Measurements from ENCODE around the gene RAP1A. TPM values are rescaled to one million over a fixed set of nuclear protein-coding genes. Genes with fewer than 3 reads are reported as not detected.

RAP1A gene
- total and polyA plus RNA-seq, 2 experiments from 2014 or later = 37.6 to 40.0 TPM

DNA sequence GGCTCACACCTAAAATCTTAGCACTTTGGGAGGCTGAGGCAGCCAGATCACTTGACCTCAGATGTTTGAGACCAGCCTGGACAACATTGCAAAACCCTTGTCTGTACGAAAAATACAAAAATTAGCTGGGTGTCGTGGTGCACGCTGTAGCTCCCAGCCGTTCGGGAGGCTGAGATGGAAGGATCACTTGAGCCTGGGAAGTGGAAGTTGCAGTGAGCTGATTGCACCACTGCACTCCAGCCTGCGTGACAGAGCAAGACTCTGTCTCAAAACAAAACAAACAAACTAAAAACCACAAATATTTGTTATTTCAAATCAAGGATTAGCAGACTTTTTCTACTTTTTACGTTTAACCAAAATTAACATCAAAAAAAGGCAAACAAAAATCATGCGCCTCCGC lies 88.3 kb downstream of the RAP1A start:
- H3K4me1 ChIP-seq (ENCODE audit: insufficient read depth) = peaks cover 12% of the 10 kb centered on the region
- no peaks in the 10 kb centered on the region for H3K27me3 ChIP-seq (replicated peaks; ENCODE audit: insufficient read depth)
- no peak overlapping the region for H3K4me2 ChIP-seq (ENCODE audit: unreplicated experiment)
- H3K9ac ChIP-seq = peak overlapping the region; percentile 11; the same call in 1 of the 2 replicates
- peaks cover 51% of the 10 kb centered on the region for H3K36me3 ChIP-seq (ENCODE audit: low read depth)
- no peak overlapping the region for H2AFZ ChIP-seq
- 83 to 94% methylated on average over 8 to 9 of the region's 9 CpGs for WGBS, 2 experiments (ENCODE audit: low coverage in 1 of 2, low lambda C conversion rate in 2 of 2, missing lambda C conversion rate in 2 of 2)
- 0 out of 2 replicates have a peak, but pooled peaks cover 12% of the 10 kb centered on the region for H3F3A ChIP-seq (ENCODE audit: insufficient read depth)
- no peaks in the 10 kb centered on the region for H4K20me1 ChIP-seq (ENCODE audit: insufficient read depth)
- H3K9me2 ChIP-seq (ENCODE audit: insufficient read depth) = no peaks in the 10 kb centered on the region
- in situ Hi-C loops (cut with MboI) = no loop called here
- no peak overlapping the region for H3K4me3 ChIP-seq
- TF ChIP-seq EZH2 (IDR thresholded peaks at IDR 0.05; ENCODE audit: insufficient read depth, poor library complexity, severe bottlenecking) (no peak), EZH2phosphoT487 (IDR thresholded peaks at IDR 0.05; ENCODE audit: insufficient read depth, low read depth) (no peak)
- H3K27ac ChIP-seq = 0 out of 2 replicates have a peak overlapping the region, but pooled peaks have one; percentile 17
- H3K79me2 ChIP-seq (ENCODE audit: insufficient read depth) = peaks cover 15% of the 10 kb centered on the region; the same call in 1 of the 2 replicates
- no peak for DNase-seq
- no peaks in the 10 kb centered on the region for H3K9me3 ChIP-seq (ENCODE audit: low read depth)

GRCh38 chr1:111709986-111710385 lies 90.4 kb downstream of the RAP1A start:
- Histone ChIP-seq H4K20me1 (ENCODE audit: insufficient read depth) (no peaks in the 10 kb centered on the region), H3K36me3 (ENCODE audit: low read depth) (peaks cover 45% of the 10 kb centered on the region), H3K4me3 (no peak overlapping the region), H3K27me3 (replicated peaks; ENCODE audit: insufficient read depth) (no peaks in the 10 kb centered on the region), H3F3A (ENCODE audit: insufficient read depth) (peaks cover 29% of the 10 kb centered on the region; the same call in 1 of the 2 replicates), H3K27ac (no peak overlapping the region), H3K9ac (no peak overlapping the region), H2AFZ (no peak overlapping the region), H3K4me2 (ENCODE audit: unreplicated experiment) (no peak overlapping the region), H3K4me1 (ENCODE audit: insufficient read depth) (peaks cover 12% of the 10 kb centered on the region), H3K9me2 (ENCODE audit: insufficient read depth) (no peaks in the 10 kb centered on the region), H3K9me3 (ENCODE audit: low read depth) (no peaks in the 10 kb centered on the region), H3K79me2 (ENCODE audit: insufficient read depth) (peaks cover 15% of the 10 kb centered on the region; the same call in 1 of the 2 replicates)
- DNase-seq = no peak
- in situ Hi-C loops (cut with MboI) = no loop called here
- WGBS, 2 experiments (ENCODE audit: low coverage in 1 of 2, low lambda C conversion rate in 2 of 2, missing lambda C conversion rate in 2 of 2) = 47 to 64% methylated on average over 1 of the region's 1 CpG
- TF ChIP-seq EZH2phosphoT487 (IDR thresholded peaks at IDR 0.05; ENCODE audit: insufficient read depth, low read depth) (no peak), EZH2 (IDR thresholded peaks at IDR 0.05; ENCODE audit: insufficient read depth, poor library complexity, severe bottlenecking) (no peak)

DNA sequence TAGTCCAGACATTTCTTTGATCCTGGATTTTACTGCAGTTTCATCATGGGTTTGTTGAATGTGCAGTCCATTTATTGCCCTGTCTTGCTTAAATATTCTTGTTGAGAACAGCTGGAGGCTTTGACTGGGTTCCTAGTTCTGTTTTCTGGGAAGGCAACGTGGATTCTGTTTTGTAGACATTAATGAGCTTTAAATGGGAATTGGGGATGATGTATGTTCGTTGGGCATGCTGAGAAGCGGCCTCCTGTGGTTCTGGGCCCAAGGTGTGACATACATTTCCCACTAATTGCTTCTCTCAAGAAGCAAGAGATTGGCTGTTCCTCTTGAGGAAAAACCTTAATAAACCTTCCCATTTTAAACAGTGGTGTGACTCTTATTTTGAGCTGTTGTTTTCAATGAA lies 96.7 kb downstream of the RAP1A start:
- Histone ChIP-seq H3K9me2 (ENCODE audit: insufficient read depth) (no peaks in the 10 kb centered on the region), H3K4me1 (ENCODE audit: insufficient read depth) (peaks cover 4% of the 10 kb centered on the region; the same call in 1 of the 2 replicates), H3F3A (ENCODE audit: insufficient read depth) (peaks cover 34% of the 10 kb centered on the region; the same call in 1 of the 2 replicates), H3K27me3 (replicated peaks; ENCODE audit: insufficient read depth) (no peaks in the 10 kb centered on the region), H3K9ac (no peak overlapping the region), H4K20me1 (ENCODE audit: insufficient read depth) (no peaks in the 10 kb centered on the region), H3K4me3 (no peak overlapping the region), H3K9me3 (ENCODE audit: low read depth) (no peaks in the 10 kb centered on the region), H3K79me2 (ENCODE audit: insufficient read depth) (no peaks in the 10 kb centered on the region), H3K27ac (no peak overlapping the region), H3K36me3 (ENCODE audit: low read depth) (peaks cover 22% of the 10 kb centered on the region; the same call in 1 of the 2 replicates), H2AFZ (no peak overlapping the region), H3K4me2 (ENCODE audit: unreplicated experiment) (no peak overlapping the region)
- WGBS, 2 experiments (ENCODE audit: low coverage in 1 of 2, low lambda C conversion rate in 2 of 2, missing lambda C conversion rate in 2 of 2) = 59 to 63% methylated on average over 3 of the region's 3 CpGs
- DNase-seq = no peak
- in situ Hi-C loops (cut with MboI) = no loop called here
- TF ChIP-seq EZH2phosphoT487 (IDR thresholded peaks at IDR 0.05; ENCODE audit: insufficient read depth, low read depth) (no peak), EZH2 (IDR thresholded peaks at IDR 0.05; ENCODE audit: insufficient read depth, poor library complexity, severe bottlenecking) (no peak)

GRCh38 chr1:111717450-111717849 lies 97.9 kb downstream of the RAP1A start:
- Histone ChIP-seq H3K4me1 (ENCODE audit: insufficient read depth) (peaks cover 14% of the 10 kb centered on the region), H3K9ac (no peak overlapping the region), H3K27ac (no peak overlapping the region), H3K4me2 (ENCODE audit: unreplicated experiment) (no peak overlapping the region), H4K20me1 (ENCODE audit: insufficient read depth) (no peaks in the 10 kb centered on the region), H3K79me2 (ENCODE audit: insufficient read depth) (no peaks in the 10 kb centered on the region), H3K36me3 (ENCODE audit: low read depth) (peaks cover 11% of the 10 kb centered on the region; the same call in 1 of the 2 replicates), H3K4me3 (no peak overlapping the region), H2AFZ (no peak overlapping the region), H3F3A (ENCODE audit: insufficient read depth) (peaks cover 23% of the 10 kb centered on the region; the same call in 1 of the 2 replicates), H3K9me3 (ENCODE audit: low read depth) (no peaks in the 10 kb centered on the region), H3K9me2 (ENCODE audit: insufficient read depth) (no peaks in the 10 kb centered on the region), H3K27me3 (replicated peaks; ENCODE audit: insufficient read depth) (no peaks in the 10 kb centered on the region)
- WGBS, 2 experiments (ENCODE audit: low coverage in 1 of 2, low lambda C conversion rate in 2 of 2, missing lambda C conversion rate in 2 of 2) = 99 to 100% methylated on average over 2 of the region's 2 CpGs
- no peak for DNase-seq
- in situ Hi-C loops (cut with MboI) = no loop called here
- TF ChIP-seq EZH2phosphoT487 (IDR thresholded peaks at IDR 0.05; ENCODE audit: insufficient read depth, low read depth) (no peak), EZH2 (IDR thresholded peaks at IDR 0.05; ENCODE audit: insufficient read depth, poor library complexity, severe bottlenecking) (no peak)

Data from GM23248 (cell line).